PC-9 (cell line): ENCODE data around the gene DDX4.

Source experiments
- EZH2 ChIP-seq: fragments of 200-600 bp; sonication (generic); IDR thresholded peaks from 2 replicates; pipeline ENCODE4 v1.8.0; 2017; ENCODE audit warnings: antibody characterized with exemption, low read depth
- TF ChIP-seq, protein P1 (sequence below): fragments of 200-600 bp; sonication (generic); conservative IDR thresholded peaks from 2 replicates; pipeline ENCODE4 v1.6.1; 2017; ENCODE audit warnings: mixed run types, antibody characterized with exemption, mild to moderate bottlenecking, moderate library complexity

GRCh38 chr5:55763746-55764420 is 26.0 kb downstream of the DDX4 start:
- TF ChIP-seq, protein P1, sequence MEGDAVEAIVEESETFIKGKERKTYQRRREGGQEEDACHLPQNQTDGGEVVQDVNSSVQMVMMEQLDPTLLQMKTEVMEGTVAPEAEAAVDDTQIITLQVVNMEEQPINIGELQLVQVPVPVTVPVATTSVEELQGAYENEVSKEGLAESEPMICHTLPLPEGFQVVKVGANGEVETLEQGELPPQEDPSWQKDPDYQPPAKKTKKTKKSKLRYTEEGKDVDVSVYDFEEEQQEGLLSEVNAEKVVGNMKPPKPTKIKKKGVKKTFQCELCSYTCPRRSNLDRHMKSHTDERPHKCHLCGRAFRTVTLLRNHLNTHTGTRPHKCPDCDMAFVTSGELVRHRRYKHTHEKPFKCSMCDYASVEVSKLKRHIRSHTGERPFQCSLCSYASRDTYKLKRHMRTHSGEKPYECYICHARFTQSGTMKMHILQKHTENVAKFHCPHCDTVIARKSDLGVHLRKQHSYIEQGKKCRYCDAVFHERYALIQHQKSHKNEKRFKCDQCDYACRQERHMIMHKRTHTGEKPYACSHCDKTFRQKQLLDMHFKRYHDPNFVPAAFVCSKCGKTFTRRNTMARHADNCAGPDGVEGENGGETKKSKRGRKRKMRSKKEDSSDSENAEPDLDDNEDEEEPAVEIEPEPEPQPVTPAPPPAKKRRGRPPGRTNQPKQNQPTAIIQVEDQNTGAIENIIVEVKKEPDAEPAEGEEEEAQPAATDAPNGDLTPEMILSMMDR = no peak
- no peak for TF ChIP-seq EZH2
